Activated T-helper 1 cell treated with Interleukin-2 at 50 U/mL for 16 hours (primary cell): Measurements from ENCODE around the gene DCAF15.

Experiments
- DNase-seq: peaks from one replicate; pipeline ENCODE4 v3.0.0-alpha.2; 2020; ENCODE audit warnings: low read depth

Gene DCAF15

DNA sequence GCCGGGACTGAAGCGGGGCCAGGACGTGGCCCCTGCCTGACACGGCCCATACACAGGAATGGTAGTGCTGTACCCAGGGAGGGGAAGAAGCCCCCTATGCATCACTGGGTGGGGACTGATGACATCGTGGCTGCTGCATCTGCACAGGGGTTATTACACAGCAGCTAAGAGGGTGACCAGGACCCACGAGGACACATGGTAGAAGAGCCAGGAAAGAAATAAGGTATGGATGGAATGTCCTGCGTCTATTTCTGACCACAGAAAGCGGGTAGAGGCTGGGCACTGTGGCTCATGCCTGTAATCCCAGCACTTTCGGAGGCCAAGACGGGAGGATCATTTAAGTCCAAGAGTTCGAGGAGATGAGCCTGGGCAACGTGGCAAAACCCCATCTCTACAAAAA is 24.1 kb downstream of the DCAF15 start:
- DNase-seq: no peak

DNA sequence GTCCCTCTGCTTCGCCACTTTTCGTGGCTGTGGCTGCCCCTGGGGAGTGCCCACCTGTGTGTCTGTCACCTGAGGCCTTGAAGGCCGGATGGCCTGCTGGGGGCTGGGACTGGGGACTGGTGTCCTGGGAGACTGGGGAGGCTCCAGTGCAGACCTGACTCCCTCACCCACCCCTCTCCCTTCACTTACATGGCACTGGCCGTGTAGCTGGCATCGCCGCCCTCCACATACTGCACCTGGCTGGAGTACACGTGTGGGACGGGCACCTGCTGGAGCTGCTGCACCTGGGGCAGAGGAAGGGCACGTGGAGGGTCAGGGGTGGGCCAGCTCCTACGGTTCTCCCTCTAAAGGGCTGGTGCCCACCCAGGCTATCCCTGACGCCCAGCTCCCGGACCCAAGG is 25.5 kb downstream of the DCAF15 start:
- no peak for DNase-seq

DNA sequence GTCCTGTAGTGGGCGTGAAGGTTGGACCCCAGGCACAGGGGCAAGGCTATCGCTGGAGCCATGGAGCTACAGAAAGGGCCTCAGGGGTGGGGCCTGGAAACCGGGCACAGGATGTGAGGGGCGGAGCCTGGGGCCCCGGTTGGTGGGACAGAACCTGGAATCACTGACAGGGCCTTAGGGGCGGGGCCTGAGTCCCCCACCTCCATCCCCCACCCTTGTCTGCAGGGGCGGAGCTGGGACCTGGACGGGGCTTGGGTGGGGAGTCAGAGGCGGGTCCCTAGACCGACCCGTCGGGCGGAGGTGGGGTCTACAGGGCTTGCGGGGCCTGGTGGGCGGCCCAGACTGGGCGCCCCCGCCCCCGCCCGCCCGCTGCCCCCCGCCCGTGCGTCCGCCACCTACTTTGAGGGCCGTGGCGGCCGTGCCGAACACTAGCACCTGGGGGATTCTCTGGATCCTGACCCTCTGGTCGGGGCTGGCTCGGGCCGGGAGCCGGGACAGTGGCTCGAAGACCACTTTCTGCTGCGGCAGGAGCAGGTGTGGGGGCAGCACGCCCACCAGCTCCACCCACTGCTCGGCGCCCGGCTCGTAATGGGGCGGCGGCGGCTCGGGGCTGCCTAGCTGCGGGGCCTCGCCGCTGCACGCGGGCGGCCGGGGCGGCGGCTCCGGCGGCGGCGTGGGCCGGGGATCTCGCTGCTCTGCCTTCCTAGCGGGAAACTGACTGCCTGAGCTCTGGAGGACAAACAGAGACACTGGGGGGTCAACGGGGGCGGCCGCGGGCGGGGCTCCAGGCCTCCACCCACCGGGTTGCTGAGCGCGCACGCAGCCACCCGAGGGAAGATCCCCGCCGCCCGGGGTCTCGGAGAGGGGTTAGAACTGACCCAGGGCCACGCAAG is 26.3 kb downstream of the DCAF15 start:
- no peak for DNase-seq

DNA sequence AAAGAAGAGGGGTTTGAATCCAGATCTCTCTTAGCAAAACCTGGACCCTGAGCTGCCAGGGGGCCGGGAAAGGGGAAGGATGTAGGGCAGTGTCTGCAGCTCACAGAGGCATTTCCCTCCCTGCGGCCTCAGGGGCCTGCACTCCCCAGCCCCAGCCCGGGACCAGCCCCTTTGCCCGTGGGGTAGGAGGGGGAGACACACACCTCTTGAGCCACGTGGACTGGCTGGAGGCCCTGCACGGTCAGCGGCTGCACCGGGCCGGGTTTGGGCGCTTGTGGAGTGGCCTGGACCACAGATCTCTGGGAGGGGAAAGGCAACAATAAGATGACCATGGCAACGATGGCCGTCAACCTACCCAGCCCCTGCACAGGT is 26.9 kb downstream of the DCAF15 start:
- DNase-seq: no peak

DNA sequence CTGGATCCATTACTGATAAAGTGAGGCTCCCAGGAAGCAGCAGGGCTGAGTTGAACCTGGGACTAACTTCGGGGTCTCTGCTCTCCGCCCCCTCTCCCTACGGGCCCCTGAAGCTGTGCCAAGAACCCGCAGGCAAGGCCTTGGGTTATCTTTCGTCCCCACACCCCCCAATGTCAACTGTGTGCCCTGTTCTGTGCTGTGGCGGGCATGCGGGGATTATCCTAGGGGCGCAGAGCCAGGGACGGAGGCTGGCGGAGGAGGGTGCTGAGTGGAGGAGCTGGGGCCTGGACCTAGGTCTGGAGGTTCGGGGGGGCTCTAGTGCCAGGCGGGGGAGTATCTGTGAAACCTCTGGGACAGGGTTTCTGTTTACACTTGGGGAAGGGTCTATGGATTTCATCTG is 27.4 kb downstream of the DCAF15 start:
- no peak for DNase-seq

DNA sequence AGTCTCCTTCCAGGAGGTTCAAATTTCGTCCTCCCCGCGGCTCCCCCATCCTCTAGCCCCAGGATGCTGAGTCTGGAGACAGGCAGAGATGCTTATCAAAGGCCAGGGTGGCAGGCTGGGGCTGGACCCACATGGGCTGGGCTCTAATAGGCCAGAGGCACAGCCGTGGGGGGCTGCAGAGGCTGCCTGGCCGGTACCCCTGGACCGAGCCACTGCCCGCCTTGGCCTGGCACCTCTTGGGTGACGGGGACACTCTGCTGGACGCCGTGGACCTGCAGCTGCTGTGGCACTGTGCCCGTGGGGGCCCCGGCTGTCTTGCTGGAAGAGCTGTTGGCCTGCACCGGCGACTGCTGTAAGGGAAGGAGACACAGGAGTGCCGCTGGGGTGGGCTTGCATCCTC is 28.0 kb downstream of the DCAF15 start:
- DNase-seq: no peak

DNA sequence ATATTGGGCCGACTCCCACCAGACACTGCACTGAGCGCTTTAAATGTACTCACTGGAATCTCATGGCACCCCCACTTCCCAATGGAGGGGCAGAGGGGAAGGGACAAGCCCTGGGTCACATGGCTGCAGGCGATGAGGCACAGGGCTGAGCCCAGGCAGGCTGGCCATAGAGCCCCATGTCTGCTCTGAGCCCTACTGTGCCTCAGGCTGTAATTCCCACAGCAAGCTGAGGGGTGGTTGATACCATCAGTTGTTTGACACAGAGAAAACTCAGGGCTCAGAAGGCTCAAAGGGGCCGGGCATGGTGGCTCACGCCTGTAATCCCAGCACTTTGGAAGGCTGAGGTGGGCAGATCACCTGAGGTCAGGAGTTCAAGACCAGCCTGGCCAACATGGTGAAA is 28.7 kb downstream of the DCAF15 start:
- no peak for DNase-seq

DNA sequence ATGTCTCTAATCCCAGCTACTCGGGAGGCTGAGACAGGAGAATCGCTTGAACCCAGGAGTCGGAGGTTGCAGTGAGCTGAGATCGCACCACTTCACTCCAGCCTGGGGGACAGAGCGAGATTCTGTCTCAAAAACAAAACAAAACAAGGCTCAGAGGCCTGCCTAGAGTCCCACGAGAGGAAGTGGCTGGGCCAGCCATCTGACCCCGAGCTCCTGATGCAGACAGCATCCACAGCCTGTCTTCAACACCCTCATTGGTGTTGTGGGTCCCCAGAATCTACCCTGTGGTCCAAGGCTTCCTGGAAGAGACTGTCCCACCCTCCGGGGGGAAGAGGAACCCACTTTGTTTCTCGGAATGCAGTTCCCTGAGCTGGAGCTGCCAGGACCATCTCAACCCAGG is 29.2 kb downstream of the DCAF15 start:
- no peak for DNase-seq

DNA sequence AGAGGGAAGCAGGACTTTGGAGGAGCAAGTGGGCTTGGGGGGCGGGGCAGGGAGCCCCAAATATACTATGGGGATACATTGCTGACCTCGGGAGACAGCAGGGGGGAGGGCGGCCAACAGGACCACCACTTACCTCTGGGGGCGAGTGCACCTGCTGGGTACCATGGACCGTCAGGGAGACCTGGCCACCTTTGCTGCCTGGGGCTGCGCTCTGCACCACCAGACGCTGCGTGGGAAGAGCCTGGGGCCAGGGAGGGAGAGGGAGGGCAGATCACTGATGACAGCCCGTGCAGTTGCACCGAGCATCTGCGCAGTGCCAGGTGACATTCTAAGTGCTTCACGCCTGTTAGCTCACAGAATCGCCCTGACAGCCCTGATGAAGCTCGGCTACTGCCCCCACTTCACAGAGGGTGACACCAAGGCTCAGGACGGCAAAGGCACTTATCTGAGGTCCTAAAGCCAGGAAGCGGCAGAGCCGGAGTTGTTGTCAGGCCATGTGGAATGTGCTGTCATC is 29.7 kb downstream of the DCAF15 start:
- DNase-seq: no peak

DNA sequence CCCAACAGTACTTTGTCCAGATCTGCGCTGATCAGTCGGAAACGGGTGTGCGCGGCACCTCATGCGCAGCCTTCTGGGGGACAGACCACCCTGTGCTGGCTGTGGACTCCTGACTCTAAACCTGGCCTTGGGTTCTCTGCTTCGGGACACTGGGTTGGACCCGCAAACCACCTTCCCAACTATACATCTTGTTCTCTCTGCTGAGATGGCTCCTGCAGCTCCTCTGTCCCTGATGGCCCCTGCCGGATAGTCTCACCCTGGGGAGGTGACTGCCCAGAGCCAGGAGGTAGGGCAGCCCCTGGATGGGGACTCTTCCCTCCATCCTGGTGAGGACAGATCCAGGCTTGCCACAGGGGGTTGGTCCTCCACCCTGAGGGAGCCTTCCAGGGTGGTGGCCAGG is 30.5 kb downstream of the DCAF15 start:
- DNase-seq: no peak

DNA sequence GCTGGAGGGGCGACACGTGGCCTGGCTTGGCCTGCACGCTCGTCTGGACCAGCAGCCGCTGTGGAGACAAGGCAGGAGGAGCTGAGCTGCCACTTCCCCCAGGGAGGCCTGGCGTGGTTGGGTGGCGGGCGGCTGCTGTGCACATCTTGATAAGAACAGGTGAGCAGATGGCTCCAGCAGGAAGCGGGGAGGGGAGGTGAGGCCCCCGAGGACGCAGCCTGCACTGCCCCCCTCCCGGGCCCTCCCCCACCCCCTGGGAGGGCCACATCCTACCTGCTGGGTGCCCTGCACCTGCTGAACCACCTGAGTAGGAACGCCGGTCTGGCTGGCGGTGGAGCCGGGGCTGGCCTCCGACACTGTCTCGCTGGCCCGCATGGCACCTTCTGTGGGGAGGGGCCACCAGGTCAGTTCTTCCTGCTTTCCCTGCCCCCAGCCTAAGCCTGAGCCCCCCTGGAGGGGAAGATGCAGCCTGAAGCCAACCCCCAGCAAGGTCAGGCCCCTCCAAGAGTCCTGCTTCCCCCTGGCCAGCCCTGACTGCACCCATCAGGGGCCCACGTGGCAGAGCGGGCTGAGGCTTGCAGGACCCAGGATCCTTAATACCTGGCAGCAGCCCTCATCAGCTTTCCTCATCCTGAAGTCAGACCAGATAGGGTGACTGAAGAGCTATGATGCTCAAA is 31.0 kb downstream of the DCAF15 start:
- DNase-seq: peak; percentile 29

DNA sequence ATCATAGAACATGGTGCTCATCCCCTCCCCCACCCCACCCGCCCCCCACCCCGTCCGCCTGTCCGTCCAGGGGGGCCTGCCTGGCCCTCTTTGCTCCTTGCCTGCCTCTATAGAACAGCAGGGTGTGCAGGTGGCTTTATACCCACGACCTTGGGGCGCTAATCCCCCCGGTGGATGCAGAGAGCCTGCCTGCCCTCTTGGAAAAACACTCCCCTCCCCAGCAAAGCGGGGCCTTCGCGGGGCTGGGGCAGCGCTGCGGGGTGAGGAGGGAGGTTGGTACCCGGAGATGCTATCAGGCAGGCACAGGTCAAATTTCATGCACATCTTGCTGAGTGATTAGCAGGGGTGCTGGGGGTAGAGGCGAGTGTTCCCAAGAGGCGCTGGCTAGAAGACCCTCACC is 31.9 kb downstream of the DCAF15 start:
- DNase-seq: no peak

DNA sequence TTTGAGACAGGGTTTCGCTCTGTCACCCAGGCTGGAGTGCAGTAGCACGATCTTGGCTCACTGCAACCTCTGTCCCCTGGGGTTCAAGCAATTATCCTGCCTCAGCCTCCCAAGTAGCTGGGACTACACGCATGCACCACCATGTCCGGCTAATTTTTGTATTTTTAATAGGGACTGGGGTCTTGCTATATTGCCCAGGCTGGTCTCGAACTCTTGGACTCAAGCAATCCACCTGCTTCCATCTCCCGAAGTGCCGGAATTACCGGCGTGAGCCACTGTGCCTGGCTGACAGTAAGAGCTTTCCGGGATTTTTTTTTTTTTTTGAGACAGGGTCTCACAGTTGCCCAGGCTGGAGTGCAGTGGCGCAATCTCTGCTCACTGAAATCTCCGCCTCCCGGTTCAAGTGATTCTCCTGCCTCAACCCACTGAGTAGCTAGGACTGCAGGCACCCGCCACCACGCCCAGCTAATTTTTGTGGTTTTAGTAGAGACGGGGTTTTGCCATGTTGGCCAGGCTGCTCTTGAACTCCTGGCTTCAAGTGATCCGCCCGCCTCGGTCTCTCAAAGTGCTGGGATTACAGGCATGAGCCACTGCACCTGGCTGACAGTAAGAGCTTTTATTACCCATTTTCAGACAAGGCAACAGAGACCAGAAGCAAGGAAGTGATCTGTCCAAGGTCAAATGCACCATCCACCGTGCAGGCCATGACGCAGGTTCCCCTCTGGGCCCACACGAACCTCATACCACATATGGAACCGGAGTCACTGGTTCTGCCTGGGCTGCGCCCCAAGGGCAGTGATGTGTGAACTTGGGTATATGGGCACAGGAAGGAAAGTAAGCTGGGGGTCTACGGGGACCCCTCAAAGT is 32.8 kb downstream of the DCAF15 start:
- no peak for DNase-seq

DNA sequence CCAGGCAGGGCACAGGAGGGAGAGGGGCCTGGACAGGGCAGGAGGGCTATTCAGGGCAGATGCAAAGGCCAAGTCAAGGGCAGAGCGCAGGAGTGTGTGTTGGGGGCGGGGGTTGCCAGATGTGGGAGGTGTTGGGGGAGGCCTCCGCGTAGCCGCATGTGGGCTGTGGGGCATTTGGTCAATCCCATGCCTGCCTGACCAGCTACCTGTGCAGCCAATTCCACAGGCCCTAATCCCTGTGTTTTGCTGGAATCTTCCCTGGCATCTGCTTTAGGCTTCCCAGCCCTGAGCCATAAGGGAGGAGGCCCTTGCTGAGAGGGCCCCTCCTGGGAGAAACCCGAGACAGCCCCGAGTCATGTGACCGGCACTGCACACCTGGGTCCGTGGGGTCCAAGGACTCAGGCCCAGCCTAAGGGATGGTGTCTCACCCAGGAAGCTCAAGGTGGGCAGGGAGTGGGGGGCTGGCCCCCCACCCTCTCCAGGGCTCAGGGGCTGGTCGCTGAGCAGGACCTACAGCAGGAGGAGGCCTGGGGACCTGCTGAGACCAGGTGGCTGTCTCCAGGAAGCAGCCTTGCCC is 33.5 kb downstream of the DCAF15 start:
- DNase-seq: no peak

DNA sequence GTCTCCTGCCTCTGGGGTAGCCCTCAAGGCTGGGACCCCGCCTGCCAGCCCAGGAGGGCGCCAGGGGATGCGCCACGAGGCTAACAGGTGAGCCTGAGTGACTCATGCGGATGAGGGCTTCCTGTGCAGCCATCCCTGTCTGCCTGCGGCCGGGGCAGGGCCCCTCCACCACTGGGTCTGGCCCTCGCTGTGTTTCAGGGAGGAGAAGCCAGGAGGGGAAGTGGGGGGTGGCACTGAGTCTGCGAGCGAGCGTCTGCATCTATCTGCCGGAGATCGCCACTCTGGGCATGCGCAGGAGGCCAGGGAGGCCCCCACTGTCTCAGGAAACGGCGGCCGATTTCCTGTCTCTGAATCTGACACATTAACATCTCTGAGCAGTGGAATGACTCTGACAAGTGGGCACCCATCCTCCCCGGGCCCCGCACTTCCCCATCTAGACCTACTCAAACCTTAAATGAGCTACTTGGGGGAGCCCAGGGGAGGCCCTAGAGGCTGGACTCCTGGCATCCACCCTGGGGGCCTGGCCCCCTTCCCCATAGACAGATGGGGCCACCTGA is 34.1 kb downstream of the DCAF15 start:
- DNase-seq: peak; percentile 98

DNA sequence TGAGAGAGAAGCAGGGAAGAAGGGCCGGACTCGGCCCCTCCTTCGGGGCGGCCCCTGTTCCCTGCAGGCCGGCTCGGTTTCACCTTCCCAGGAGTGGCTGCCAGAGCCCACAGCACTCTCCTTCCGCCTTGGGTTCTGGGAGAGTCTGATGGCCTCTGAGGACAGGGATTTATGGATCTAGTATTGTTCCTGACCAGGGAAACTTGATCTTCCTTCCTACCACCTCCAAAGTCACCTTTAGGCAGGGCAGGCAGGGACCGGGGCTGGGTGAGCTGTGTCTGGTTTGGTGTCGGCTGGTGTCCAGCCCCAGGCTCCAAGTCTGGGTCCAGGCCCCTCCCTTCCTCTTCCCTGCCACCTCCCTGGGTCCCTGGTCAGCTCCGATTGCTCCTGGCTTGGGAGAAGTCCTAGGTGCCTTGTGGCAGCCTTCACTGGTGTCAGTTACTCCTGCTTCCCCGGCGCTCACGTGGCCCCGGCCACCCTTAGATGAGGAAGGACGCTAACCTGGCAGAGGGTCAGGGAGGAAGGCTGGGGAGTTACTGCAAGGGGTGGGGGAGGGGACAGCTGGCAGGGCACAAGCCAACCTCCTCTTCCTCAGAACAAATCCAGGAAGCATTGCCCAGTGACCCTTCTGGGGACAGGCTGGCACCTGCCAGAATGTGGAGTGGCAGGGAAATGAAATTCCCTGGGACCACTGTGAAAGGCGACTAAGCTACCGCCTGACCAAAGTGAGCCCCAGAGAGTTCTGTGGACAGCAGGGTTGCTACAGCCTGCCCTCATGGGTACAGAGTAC is 35.0 kb downstream of the DCAF15 start:
- DNase-seq: no peak

DNA sequence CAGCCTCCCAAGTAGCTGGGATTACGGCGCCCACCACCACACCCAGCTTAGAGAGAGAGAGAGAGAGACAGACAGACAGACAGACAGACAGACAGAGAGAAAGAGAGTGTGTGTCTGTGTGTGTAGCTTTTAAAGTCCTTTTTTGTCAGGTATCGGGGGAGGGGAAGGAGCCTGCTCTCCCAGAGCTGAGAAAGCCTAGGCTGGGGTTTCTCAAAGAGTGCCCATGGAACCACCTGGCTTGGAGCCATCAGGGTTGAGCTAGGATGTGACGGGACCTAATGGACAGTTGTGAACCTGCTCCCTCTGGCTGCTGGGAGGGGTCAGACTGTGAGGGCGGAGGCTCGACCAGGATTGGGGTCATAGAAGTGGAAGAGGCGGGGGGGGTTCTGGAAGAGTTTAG is 37.2 kb downstream of the DCAF15 start:
- DNase-seq: no peak

DNA sequence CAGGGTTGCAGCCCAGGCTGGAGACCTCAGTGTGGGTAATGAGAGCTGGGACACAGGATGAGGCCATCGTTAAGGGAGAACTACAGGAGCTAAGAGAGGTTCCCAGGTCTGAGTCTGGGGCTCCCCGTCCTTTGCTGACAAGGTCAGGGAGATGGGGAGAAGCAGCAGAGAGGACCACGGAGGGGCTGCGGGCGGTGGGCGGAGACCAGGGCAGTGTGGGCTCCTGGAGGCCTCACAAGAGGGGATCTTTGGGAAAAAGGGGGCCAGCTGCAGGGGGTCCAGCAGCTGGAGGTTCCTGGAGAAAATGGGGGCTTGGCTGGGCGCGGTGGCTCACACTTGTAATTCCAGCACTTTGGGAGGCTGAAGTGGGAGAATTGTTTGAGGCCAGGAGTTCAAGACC is 37.8 kb downstream of the DCAF15 start:
- no peak for DNase-seq

DNA sequence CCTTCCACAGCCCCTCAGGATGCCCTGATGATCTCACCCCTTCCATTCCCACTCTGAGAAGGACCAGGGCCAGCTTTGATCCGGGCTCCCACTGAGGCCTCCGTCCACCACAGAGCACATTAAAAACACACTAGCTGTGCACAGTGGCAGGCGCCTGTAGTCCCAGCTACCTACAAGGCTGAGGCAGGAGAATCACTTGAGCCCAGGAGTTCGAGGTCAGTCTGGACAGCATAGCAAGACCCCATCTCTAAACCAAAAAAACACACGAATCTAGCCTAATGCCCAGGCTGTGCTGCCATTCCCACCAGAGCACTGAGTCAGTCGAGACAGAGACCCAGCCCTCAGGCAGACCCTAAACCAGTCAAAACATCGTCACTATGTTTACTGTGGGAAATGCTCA is 39.7 kb downstream of the DCAF15 start:
- DNase-seq: no peak

DNA sequence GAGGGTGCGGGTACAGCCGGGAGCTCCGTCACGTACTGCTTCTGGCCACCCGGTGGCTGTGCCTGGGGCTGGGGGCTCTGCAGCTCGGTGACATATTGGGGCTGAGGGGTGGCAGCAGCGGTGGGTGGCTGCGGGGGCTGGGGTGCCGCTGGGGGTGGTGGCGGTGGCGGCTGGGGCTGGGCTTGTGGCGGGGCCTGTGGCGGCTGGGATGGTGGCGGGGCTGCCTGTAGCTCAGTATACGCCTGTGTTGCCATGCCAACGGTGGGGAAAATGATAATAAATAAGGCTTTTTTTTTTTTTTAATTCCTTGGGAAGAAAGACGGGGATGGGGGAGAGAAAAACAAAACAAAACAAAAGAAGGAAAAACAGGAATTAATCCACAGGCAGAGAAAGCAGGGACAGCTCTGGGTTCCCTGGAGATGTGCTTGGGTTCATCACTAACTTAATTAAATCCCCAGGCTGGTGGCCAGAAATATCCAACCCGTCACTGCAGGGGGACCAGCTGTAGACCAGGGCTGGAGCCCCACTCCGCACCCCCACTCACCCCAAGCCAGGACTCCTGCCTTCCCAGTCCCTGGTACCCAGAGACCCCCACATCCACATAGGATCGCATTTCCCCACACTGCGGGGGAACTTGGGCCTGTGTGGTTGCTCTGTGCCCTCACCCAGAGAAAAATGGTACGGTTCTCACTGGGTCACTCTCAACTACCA is 41.4 kb downstream of the DCAF15 start:
- no peak for DNase-seq
